ENCODE results near the gene PTGFRN.
"Not testable (repeated sequence)": the region's sequence is repeated elsewhere in the genome, so short reads cannot be mapped to it uniquely, and the experiment has no call there.

Gene PTGFRN

DNA sequence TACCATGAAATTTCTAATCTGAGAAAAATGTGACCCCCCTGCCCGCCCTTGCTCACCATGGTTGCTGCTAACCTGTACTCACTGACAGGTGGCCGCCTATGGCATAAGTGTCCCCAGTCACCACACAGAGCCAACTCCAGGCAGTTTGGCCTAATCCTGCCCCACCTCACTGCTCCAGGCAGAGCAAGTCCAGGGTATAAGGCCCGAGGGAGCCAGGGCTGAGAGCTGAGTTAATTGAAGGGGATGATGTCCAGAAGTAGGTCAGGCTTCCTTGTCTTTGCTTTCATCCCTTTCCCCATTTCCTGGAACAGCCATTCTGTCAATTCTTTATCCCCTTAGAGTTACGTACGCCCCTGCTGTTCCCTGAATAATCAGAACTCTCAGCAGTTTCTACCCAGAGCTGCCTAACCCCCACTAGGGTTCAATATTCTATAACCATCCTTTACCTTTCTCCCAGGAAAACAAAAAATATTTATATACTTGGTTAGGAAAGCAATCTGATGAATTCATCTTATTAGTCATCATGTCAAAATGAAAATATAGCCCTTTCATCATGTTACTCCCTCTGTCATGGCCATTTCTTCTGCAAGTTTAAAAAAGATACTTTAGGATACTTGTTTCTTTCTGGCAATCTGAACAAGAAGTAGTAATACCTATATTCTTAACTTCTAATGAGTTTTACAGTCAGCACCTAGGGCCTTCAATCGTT is 62.4 kb downstream of the PTGFRN start:
- no peak for DNase-seq (ENCODE audit: low read depth)

DNA sequence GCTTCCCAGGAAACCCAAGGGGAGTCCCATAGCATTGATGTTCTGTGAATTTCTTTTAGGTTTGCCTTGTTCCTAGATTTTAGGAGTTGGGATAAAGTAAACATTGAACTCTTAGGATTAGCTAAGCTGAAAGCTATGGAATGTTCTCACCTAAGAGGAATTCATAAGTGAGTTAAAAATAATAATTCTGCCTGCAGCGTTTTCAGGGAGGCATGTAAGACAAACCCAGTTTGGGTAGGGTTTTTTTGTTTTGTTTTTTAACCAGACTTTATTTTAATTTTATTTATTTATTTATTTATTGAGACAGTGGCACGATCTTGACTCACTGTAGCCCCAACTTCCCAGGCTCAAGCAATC is 62.9 kb downstream of the PTGFRN start:
- DNase-seq (ENCODE audit: low read depth): no peak

DNA sequence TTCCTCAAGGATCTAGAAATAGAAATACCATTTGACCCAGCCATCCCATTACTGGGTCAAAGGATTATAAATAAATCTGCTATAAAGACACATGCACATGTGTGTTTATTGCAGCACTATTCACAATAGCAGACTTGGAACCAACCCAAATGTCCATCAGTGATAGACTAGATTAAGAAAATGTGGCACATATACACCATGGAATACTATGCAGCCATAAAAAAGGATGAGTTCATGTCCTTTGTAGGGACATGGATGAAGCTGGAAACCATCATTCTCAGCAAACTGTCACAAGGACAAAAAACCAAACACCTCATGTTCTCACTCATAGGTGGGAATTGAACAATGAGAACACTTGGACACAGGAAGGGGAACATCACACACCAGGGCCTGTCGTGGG is 70.6 kb downstream of the PTGFRN start:
- DNase-seq (ENCODE audit: low read depth): not testable (repeated sequence)

DNA sequence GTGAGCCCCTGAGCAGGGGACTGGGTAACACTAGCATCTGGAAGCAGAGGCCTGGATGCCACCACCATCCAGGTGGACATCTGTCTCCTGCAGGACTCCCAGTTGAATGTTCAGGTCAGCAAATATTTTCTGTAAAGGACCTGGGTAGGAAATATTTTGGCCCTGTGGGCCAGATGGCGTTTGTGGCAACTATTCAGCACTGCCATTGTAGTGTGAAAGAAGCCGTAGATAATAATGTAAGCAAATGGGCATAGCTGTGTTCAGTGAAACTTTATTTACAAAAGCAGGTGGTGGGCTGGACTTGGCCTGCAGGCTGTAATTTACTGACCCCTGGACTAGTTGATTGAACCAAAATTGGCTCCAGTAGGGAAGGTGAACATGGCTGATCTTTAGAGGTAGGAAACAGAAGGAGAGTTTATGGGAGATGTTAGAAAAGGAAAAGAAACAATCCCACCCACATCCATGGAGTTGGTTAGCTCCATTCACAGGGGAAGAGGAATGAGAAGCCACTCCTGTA is 71.9 kb downstream of the PTGFRN start:
- no peak for DNase-seq (ENCODE audit: low read depth)

- no peak for DNase-seq (ENCODE audit: low read depth)
Observed at GRCh38 chr1:116982319-116983004, 72.7 kb downstream of the PTGFRN start.

DNA sequence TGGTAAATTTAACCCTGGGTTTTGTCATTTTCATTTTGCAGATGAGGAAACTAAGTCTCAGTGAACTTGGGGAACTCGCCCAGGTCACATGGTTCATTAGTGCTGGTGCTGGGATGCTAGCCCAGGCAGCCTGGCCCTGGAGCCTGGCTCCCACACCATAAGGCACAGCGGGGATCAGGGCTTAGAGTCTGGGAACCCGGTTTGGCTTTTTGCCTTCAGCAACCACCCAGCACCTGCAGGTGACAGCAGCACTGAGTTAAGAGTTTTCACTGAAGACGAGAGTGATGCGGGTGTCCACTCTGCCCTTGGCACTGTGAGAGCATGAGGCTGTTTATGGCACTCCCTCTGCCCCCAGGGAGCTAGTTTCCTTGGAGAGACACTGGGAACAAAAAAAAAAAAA is 73.4 kb downstream of the PTGFRN start:
- no peak for DNase-seq (ENCODE audit: low read depth)

GRCh38 chr1:116983678-116984077 is 74.0 kb downstream of the PTGFRN start:
- DNase-seq (ENCODE audit: low read depth): no peak

GRCh38 chr1:116984406-116985160 is 74.9 kb downstream of the PTGFRN start:
- no peak for DNase-seq (ENCODE audit: low read depth)

- DNase-seq (ENCODE audit: low read depth): no peak
Observed at GRCh38 chr1:116986421-116987255, 76.9 kb downstream of the PTGFRN start.

DNA sequence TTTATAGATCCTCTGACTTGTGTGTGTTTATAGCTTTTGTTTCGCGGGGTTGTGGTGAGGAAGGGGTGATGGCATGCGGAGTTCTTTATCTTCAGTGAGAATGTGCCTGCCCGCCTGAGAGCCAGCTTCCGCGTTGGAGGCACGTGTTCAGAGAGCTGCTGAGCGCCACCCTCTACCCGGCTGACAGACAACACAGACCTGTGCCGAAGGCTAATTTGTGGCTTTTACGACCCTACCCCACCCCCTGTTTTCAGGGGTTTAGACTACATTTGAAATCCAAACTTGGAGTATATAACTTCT is 77.5 kb downstream of the PTGFRN start:
- peak; percentile 37 for DNase-seq (ENCODE audit: low read depth)

GRCh38 chr1:116988248-116988647 is 78.5 kb downstream of the PTGFRN start:
- DNase-seq (ENCODE audit: low read depth): no peak

DNA sequence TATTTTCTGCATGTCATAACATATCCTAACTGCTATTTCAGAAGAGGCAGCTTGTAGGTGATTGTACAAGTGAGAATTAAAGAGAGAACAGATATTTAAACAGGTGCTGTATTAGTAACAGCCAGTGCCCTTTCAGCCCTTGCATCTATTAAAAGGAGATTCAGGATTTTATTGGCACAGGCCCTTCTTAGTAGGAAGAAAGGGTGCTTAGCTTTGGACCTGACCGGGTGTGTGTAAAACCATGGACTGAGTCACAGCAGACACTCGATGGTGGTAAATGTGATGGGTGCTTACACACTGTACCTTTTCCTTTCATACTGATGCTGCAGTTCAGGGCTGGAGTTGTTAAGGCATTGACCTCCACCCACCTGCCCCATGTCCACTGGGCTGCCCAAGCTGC is 79.2 kb downstream of the PTGFRN start:
- DNase-seq (ENCODE audit: low read depth): no peak

GRCh38 chr1:116989835-116990234 is 80.1 kb downstream of the PTGFRN start:
- no peak for DNase-seq (ENCODE audit: low read depth)

- no peak for DNase-seq (ENCODE audit: low read depth)
Observed at GRCh38 chr1:116990612-116991151, 81.0 kb downstream of the PTGFRN start.

- no peak for DNase-seq (ENCODE audit: low read depth)
Observed at GRCh38 chr1:116991171-116991845, 81.6 kb downstream of the PTGFRN start.

GRCh38 chr1:116991918-116992317 is 82.2 kb downstream of the PTGFRN start:
- DNase-seq (ENCODE audit: low read depth): no peak

DNA sequence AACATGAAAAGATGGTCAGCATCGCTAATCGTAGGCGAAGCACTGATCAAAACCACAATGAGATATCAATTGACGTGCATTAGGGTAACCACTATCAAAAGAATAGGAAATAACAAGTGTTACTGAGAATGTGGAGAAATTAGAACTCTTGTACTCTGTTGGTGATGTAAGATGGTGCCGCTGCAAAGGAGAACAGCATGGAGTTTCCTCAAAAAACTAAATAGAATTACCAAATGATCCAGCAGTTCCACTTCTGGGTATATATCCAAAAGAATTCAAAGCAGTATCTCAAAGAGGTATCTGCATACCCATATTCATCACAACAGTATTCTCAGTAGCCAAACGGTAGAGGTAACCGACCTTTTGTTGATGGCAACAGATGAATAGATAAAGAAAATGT is 83.6 kb downstream of the PTGFRN start:
- no peak for DNase-seq (ENCODE audit: low read depth)

DNA sequence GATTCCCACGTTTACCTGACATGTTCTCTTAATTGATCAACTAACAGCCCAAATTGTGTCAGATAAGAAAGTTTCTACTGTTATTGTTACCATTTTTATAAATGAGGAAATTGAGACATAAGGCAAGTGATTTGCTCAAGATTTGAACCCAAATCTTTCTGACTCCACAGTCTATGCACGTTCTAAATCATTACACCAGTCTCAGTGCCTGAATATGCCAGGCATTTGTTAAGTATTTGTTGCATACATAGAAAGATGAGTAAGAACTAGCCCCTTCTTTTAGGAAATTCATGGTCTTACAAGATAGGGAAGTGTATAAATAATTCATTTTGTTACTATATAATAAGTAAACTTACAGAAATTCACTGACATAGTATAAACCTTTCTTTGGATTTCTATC is 84.7 kb downstream of the PTGFRN start:
- no peak for DNase-seq (ENCODE audit: low read depth)

GRCh38 chr1:116997066-116997465 is 87.3 kb downstream of the PTGFRN start:
- no peak for DNase-seq (ENCODE audit: low read depth)

GRCh38 chr1:116997636-116998035 is 87.9 kb downstream of the PTGFRN start:
- no peak for DNase-seq (ENCODE audit: low read depth)

DNA sequence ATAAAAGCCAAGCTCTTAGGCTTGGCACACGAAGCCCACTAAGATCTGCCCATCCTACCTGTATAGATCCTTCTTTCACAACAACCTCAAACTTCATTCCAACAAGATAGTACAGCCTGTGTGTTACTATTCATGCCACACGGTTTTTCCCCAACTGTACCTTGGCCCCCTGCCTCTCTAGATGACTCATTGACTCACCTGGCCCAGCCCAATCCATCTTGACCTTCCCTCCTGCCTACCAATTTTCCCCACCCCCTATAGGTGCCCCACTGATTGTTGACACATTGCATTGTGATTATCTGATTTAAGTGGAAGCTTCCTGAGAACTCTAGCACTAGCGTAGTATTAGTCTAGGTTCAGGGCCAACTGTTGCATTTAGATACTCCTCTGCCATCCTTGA is 89.9 kb downstream of the PTGFRN start:
- DNase-seq (ENCODE audit: low read depth): no peak
